ENCODE measurements around the gene JAKMIP2.

The JAKMIP2 gene

DNA sequence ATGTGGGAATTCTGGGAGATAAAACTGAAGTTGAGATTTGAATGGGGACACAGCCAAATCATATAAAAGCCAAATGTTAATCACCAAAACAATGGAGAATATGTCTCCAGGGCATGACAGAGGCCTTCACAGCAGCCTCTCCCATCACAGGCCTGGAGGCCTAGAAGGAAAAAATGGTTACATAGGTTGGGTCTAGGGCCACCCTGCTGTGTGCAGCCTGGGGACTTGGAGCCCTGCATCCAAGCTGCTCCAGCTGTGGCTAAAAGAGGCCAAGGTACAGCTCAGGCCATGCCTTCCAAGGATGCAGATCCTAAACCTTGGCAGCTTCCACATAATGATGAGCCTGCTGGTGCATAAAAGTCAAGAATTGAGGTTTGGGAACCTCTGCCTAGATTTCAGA lies 85.1 kb downstream of the JAKMIP2 start:
- DNase-seq (ENCODE audit: low read depth in 2 of 2): no peak

DNA sequence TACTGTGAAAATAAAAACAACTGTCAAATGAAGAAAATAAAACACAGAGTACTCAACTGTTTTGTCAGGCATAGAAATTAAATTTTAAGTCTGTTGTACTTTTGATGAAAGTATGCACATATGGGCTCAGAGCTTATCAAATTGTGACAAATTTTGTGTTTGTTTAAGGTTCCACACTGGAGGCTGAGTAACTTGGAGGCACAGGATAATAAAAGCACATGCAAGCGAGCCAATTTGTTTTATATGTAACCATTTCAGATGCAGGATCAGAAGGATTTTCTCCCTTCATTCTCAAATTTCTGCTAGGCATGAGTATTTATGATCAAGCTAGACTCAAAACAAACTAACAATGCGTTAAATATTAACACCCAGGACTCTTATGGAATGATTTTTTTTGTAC lies 87.8 kb downstream of the JAKMIP2 start:
- no peak for DNase-seq (ENCODE audit: low read depth in 2 of 2)

DNA sequence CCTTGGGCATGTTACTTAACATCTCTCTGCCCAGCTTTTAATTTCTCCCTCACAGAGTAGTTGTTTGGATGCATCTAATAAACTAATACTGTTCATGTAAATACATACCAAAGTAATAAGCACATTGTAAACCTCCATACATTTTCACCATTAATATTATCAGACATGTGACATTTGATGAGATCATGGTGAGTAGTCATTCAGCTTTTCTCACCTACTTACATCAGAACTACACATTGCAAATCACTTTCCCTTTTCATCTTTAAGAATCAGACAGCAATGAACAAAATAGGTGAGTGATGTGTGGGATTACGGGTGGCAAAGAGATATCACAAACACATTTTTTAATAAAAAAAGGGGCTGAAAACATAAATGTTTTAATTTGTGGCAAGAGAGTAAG lies 89.3 kb downstream of the JAKMIP2 start:
- DNase-seq (ENCODE audit: low read depth in 2 of 2): no peak

DNA sequence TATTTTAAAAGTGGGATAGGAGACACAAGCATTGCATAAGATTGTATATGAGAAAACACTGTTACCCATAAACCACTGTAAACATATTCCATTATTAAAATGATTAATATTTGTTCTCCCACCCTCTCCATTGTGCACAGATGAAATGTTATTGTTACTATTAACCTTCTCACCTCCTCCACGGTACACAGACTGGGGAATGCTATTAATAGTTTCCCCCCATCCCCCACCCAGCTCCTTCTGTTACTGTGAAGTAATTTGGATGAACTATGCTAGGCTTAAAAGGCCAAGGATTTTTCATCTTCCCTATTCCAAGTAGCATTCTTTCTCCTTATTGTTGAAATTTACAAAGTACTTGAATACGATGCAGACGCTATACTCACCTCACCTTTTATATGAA lies 91.4 kb downstream of the JAKMIP2 start:
- DNase-seq (ENCODE audit: low read depth in 2 of 2): no peak

DNA sequence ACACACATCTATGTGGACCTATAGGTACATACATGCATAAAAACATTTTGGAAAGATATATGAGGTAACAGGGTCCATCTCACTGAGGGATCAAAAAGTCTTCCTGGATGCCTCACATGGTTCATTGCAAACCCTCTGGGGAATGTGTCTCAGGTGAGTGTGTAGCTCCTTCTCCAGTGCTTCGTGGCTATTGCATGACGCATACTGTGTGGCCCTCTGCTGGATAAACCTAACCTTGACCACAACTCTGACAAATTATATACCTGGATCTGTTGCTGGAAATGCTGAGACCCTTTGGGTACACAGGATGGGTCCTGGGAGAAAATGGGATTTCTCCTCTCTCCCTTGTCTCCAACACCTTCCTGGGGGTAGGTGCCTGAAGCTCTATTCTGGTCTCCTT lies 91.9 kb downstream of the JAKMIP2 start:
- no peak for DNase-seq (ENCODE audit: low read depth in 2 of 2)

DNA sequence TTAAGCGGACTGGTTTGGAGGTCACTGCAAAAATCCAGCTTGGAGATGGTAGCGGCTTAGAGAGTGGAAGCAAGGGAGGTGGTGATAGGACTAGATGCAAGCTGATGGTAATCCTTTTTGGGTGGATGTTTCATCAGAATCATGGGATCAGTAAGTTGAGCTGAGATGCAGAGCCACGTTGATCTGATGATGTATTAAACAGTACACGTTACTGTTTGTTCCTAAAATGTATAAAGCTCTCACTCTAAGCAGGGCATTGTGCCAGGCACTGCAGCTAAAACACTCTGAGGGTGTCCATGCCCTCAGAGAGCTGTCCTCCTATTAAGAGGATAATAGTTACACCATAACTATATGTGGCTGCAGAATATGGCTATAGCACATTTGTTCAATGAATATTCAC lies 93.1 kb downstream of the JAKMIP2 start:
- no peak for DNase-seq (ENCODE audit: low read depth in 2 of 2)

DNA sequence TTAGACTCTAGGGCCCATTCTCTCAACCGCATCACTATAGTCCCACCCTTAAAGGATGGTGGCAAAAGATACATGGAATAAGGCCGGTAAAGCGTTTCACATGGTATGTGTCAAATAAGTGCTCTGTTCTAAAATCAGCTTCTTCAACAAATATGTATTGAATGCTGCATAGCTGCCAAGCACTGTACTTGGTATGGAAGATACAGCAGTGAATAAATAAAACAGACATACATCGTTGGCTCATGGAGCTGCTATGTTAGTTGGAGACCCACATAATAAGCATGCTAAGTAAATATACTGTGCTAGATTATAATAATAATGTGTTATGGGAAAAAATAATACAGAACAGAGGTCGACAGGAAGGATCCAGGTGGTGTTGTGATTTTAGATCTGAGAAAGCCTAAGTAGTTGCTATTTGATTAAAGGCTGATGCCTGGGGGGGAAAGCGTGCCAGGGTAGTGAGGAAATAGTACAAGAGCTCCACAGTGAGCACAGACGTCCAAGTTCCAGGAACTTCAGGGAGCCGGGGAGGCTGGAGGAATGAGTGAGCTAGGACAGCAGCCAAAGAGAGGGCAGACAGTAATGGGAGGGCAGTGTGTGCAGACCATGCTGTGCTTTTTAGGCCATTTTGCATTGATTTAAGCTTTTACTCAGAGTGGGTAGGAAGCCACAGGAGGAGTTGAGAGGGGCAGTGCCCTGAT lies 93.7 kb downstream of the JAKMIP2 start:
- DNase-seq (ENCODE audit: low read depth in 2 of 2): no peak

DNA sequence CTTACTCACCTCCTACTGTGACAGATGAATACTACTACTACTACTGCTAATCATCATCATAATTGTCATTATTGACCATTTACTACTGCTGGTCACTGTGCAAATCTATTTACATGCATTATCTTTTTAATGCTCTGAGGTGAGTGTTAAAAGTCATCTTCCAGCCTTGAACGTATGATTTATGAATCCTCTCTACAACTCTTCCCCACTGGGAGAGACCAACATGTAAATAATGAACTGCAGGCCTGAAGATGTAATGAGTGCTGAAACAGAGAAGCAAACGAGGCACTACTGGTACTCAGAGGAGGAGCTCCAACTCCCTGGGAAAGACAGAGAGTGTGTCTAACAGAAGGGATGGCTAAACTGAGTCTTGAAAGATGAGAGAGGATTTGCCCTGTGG lies 95.4 kb downstream of the JAKMIP2 start:
- DNase-seq (ENCODE audit: low read depth in 2 of 2): no peak

DNA sequence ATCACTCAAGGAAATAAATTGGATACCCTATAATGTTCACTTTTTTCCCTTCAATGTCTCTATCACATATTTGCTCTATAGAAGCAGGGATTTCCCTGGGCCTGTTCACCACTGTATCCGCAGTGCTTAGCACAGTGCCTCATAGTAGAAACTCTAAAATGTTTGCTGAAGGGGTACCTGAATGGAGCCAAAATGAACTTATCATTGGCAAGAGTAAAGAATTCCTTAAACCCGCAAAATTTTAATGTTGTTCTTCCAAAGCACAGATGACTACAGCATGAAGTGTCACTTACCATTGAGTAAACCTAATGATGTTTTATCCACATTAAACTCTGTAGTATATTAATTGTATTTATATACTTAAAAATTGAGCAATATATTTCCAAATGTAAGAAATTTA lies 96.1 kb downstream of the JAKMIP2 start:
- DNase-seq (ENCODE audit: low read depth in 2 of 2): no peak

DNA sequence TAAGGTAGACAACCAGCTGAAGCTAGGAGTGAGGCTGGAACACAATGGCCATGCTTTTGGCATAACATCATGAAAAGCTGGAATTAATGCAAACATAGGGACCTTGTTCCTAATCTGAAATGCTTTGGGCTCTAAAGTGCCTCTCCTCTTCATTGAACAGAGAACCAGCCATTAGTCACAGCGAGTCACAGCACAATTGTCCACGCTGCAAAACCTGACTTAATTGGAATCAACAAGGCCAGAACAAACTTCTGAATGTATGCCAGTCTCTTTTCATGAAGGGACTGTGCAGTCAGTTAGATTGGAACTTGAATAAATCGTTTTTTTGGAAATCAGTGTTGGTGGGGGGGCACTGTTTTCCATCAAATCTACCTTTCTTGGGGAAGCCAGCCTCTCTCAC lies 96.5 kb downstream of the JAKMIP2 start:
- DNase-seq (ENCODE audit: low read depth in 2 of 2): no peak

DNA sequence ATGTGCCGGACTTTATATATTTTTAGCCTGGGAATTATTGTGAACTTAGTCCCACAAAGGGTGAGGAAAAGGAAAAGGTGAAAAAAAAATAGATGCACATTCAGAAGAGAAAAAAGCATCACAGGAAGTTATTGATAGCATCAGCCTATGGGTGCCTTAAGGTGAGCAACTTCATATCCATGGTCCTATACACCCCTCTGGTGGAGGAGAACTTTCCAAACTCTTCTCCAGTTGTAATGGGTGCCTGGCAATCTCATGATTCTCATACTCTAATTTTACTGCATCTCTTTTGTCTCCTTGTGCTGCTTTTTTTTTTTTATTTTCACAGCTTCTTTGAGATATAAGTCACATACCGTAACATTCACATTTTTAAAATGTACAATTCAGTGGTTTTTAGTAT lies 107.4 kb downstream of the JAKMIP2 start:
- DNase-seq (ENCODE audit: low read depth in 2 of 2): no peak

DNA sequence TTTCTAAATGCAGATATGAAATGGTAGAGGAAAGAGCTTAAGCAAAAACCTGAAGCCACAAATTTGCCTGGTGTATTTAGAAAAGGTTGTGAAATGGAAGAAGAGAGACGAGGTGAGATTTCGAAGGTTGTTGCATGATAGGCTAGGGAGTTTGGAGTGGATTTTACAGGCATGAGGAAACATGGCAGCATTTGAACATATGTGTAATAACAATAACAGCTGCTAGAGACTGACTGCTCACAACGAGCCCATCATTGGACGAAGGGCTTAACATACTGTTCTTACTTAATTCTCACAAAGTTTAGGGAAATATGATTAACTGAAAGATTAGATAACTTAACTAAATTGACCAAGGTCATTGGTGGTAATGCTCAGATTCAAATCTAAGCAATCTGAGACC lies 108.1 kb downstream of the JAKMIP2 start:
- DNase-seq (ENCODE audit: low read depth in 2 of 2): no peak

DNA sequence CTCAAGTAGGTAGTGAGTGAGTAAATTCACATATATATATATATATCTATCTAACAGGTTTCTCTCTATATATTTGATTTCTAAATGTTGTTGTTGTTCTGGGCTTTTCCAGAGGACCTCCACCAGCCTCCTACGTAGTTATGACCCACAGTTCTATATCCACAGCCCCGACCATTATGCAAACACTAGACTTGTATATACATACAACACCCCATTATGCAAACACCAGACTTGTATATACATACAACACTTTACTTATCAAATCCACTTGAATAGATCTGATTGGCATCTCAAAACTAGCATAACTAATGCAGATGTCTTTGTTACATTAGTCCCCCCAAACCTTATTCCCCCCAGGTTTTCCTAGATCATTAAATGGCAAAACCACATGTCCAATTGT lies 108.7 kb downstream of the JAKMIP2 start:
- no peak for DNase-seq (ENCODE audit: low read depth in 2 of 2)

DNA sequence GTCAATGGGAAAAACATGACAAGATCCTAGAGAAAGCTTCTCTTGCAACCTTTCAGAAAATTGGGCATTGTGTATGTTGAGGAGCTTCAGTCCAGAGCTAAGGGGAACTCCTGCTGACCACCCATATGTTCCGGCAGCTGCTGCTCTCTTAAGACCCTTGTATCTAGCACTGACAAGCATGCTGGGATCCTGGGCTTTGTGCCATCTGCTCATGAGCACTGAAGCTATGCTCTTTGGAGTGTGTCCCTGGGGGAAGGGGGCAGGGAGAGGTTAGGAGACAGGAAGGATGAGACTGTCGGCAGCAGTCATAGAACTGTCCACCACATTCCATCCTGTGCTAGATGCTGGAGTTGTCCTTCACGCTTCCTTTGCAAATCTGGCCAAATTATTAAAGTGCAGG lies 109.3 kb downstream of the JAKMIP2 start:
- DNase-seq (ENCODE audit: low read depth in 2 of 2): no peak

DNA sequence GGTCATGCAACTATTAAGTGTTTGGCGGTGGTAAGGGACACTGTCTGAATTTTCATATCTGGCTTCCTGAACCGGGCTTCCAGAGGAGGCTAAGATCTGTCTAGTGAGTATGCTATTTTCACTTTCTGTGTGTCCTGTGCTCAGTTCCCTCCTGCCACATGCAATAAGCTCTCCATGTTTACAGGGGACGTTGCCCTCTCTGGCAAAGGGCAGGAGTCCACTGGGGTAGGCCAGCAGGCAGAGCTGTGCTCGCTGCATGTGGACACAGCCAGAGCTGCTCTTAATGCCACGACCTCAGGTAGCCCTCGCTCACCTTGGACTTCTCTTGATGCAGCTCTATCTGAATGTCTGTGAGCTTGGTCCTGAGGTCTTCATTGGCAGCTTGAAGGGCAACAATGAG lies 111.2 kb downstream of the JAKMIP2 start:
- DNase-seq (ENCODE audit: low read depth in 2 of 2): no peak

DNA sequence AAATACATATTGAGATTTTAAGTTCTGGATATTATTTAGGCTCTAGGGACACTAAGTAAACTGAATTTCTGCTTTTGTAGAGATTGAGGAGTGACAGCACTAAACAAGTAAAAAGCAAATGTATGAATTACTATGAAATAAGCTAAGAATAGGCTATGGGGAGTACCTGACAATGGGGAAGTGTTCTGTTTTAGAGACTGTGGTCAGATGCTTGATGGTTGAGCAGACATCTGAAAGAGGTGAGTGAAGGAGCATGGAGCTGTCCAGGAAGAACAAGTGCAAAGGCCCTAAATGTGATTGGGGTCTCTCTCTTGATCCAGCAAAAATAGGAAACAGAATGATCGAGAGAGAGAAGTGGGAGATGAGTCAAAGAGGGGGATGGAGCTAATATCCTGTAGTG lies 111.7 kb downstream of the JAKMIP2 start:
- no peak for DNase-seq (ENCODE audit: low read depth in 2 of 2)

DNA sequence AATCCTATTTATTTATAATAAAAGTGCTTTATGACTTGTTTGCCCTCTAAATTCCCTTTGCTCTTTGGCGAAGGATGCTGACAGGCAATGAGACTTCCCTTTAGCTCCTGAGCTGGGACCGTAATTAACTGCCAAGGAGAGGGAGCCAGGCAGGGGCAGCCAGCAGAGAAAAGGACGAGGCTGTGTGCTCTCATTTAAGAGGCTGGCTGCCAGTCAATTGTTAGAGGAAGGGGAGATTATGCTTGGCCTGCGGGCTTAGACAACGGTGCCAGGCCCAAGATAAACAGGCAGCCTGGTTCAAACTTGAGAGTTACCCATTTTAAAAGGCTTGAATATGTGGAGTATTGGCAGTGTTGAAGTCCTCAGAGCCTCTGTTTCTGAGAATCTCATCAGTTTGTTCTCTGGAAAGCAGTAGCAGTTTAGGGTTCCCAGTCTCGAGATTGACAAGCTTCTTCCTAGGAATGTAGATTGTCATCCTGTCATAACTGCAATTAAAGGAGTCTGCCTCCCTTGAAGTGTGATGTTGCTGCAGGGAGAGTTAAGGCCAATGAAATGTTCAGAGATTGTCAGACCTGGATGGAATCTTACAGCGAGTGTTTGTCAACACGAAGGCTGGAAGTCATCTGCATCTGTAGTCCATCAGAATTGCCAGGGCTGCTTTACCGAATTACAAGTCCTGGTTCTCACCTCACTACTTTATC lies 113.2 kb downstream of the JAKMIP2 start:
- no peak for DNase-seq (ENCODE audit: low read depth in 2 of 2)

DNA sequence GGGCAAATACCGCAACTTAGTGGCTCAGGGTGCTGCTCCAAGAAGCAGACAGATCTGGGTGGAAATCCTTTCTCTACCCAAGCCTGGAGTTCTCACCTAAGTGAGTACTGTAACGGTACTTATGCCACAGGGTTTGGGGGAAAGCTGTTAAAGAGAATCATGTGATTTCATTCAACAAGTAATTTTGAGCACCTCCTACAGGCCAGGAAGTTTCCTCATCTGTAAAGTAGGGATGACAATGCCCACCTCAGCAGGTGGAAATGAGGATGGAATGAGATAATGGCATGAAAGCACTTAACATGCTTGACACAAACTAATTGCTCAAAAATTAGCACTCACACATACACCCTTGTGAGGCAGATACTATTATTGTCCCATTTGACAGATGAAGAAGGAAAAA lies 114.1 kb downstream of the JAKMIP2 start:
- DNase-seq (ENCODE audit: low read depth in 2 of 2): no peak

DNA sequence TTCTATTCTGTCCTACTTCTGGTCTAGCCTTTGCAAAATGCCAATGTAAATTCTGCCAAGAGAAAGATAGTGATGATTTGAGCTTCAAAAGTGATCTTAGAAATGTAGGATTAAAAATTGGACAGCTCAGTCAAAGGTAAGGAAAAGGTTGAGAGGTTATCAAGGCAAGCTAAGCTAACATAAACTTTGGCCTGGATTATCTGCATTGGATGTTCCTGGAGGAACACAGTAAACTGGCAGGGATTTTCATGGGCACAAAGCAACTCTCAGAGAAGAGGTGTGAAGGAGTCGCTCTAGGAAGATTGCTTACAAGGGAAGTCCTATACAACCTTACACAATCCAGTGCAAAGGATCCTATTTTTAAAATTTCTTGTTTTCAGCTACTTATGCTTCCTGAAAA lies 115.2 kb downstream of the JAKMIP2 start:
- no peak for DNase-seq (ENCODE audit: low read depth in 2 of 2)

DNA sequence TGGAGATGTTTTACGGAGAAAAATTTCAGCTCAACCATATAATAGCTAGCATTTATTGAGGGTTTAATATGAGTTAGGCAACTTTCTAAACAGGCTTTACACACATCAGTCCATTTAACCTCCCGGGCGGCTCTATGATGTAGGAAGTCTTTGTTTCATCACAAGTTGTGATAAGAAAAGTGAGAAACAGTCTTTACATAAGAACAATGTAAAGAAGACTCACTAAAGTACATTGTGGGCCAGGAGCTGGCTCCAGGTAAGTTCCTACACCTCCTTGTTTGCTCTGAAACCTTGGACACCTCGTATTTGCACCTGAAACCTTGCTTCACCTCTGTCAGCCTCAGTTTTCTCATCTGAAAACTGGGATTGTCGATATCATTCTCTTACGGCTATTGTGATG lies 116.1 kb downstream of the JAKMIP2 start:
- DNase-seq (ENCODE audit: low read depth in 2 of 2): no peak

DNA sequence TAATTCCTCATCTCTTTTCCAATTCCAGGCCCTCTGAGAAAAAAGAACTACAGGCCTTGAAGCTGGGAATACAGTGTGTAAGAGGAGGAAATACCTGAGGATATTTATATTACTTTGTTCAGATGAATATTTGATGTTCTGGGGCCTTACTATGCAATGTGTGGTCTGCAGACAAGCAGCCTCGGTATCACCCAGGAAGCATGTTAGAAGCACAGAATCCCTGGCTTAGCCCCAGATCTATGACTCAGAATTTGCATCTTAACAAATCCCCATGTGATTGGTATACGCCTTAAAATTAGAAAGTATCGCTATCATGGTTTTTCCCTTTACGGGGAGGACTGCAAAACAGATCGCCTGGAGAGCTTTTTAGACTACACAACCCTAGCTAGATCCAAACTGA lies 121.0 kb downstream of the JAKMIP2 start:
- no peak for DNase-seq (ENCODE audit: low read depth in 2 of 2)

DNA sequence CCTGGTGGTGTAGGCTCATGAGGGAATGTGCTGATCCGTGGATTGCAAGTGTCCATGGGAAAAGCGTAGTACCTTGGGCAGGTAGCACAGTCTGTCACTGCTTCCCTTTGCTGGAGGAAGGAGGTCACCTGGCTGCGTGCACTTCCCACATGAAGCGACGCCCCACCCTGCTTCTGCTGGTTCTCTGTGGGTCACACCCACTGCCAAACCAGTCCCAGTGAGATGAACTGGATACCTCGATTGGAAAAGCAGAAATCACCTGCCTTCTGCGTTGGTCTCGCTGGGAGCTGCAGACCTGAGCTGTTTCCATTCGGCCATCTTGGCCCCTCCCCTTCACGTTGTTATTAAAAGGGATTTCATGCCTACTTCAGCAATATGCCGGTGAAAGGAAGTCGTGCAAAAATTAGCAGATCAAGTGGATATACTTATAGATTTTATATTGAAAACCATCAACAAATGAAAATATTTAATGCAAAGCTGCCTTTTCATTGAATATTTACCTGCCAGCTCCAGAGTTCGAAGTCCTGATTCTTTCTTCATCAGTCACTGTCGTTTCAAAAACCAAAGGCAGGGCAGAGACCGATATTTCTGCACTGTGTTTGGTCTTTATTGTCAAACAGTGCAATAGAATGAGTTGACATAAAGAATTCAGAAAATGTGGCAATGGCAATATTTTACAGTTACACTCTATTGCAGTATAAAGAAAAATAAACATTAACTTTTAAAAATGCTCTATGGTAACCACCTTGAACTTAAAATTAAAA lies 123.2 kb downstream of the JAKMIP2 start:
- no peak for DNase-seq (ENCODE audit: low read depth in 2 of 2)

DNA sequence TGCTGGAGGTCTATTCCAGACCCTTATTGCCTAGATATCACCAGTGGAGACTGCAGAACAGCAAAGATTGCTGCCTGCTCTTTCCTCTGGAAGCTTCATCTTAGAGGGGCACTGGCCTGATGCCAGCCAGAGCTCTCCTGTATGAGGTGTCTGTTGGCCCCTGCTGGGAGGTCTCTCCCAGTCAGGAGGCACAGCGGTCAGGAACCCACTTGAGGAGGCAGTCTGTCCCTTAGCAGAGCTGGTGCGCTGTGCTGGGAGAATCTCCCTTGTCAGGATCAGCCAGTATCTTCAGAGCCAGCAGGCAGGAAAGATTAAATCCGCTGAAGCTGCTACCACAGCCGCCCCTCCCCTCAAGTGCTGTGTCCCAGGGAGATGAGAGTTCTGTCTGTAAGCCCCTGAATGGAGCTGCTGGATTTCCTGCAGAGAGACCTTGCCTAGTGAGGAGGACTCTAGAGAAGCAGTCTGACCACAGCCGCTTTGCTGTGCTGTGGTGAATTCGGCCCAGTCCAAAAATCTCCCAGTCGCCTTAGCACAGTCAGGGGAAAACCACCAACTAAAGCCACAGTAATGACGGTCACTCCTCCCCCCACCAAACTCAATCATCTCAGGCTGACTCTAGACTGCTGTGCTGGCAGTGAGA lies 124.1 kb downstream of the JAKMIP2 start:
- no peak for DNase-seq (ENCODE audit: low read depth in 2 of 2)

All from fibroblast of skin of left quadriceps (primary cell).